Neuron (in vitro differentiated cells): ENCODE data around the gene UBFD1.

Source experiments
- H2AFZ ChIP-seq: one replicate; pipeline ENCODE4 v1.6.1; 2013; ENCODE audit warnings: low read depth, mild to moderate bottlenecking, inconsistent platforms, low read length, moderate library complexity
- H3K27me3 ChIP-seq: one replicate; pipeline ENCODE4 v1.6.1; 2013; ENCODE audit warnings: low read length; ENCODE audit not compliant: insufficient read depth
- H3K36me3 ChIP-seq: one replicate; pipeline ENCODE4 v1.6.1; 2013; ENCODE audit warnings: low read length; ENCODE audit not compliant: insufficient read depth
- H3K4me1 ChIP-seq: one replicate; pipeline ENCODE4 v1.6.1; 2013; ENCODE audit warnings: low read length; ENCODE audit not compliant: insufficient read depth
- H3K4me3 ChIP-seq: 2 replicates; pipeline ENCODE4 v1.5.1; 2013; ENCODE audit warnings: mild to moderate bottlenecking, low read length, moderate library complexity
- H3K9me3 ChIP-seq: one replicate; pipeline ENCODE4 v1.6.1; 2013; ENCODE audit warnings: low read length

UBFD1 gene

DNA sequence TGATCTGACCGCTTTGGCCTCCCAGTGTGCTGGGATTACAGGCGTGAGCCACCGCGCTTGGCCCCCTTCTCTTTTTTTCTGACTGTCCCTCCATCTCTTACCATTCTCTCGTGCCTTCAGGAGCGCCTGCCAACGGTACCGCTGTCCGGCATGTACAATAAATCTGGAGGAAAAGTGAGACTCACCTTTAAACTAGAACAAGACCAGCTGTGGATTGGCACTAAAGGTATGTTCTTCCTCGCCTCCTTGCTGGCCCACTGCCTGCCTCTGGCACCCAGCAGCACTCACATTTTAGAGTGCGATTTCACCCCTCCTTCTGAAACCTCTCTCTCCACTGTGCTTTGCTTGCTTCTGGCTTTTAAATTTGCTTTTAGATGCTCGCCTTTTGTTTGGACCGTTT is 5.0 kb downstream of the UBFD1 start:
- H3K36me3 ChIP-seq: peaks cover 82% of the 10 kb centered on the region
- H3K27me3 ChIP-seq: no peaks in the 10 kb centered on the region
- no peaks in the 10 kb centered on the region for H3K9me3 ChIP-seq
- peaks cover 5% of the 10 kb centered on the region for H3K4me1 ChIP-seq
- no peak overlapping the region for H2AFZ ChIP-seq
- no peak overlapping the region for H3K4me3 ChIP-seq

DNA sequence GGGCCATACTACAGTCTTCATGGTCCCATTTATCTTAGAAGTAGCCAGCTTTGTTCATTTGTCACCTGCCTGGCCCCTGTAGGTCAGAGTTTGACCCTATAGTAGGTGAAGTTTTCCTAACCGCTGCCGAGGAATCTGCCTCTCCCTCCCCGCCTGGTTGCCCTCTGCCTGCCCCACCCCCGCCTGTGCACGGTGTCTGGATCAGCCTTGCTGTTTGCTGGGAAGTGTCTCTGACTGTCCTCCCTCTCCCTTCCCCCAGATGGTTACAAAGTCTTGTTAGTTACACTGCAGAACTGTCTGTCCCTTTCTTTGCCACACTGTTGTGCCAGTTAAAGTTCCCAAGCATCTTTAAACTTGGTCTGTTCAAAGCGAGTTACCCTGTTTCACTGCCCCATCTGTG is 5.7 kb downstream of the UBFD1 start:
- Histone ChIP-seq H2AFZ (no peak overlapping the region), H3K4me3 (no peak overlapping the region), H3K27me3 (no peaks in the 10 kb centered on the region), H3K9me3 (no peaks in the 10 kb centered on the region), H3K4me1 (peaks cover 5% of the 10 kb centered on the region), H3K36me3 (peaks cover 89% of the 10 kb centered on the region)

DNA sequence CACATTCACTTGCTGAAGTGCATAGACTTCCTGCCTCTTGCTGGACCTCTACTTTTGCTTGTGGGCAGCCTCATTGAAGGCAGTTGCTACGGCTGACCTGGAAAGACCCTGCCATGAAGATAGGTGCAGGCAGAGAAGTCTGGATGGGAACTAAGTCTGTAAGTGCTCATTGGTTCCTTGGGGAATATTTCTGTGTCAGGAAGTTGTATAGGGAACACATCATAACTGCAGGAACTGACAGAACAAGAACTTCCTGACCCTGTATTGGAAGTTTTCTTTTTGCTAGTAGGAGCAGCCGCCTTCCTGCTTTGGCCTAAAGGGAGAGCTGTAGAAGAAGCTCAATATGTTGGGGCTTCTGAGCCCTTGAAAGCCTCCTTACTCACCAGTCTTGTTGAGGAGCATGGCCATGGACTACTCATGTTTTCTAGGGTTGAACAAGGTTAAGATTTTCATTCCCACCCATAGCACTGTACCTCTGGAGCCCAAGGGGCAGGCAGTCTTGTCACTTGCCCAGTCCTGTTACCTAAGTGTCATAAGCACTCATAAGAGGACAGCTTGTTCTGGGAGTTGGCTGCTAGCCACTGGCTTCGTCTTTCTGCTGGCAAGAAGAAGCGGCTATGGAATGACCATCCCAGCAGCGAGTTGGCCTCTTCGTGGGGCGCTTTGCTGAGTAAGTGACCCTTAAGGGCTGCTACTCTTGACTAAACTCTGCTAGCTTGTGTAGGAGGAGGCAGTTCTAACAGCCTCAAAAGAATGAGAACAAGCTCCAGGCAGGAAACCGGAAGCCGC is 7.2 kb downstream of the UBFD1 start:
- no peak overlapping the region for H2AFZ ChIP-seq
- no peaks in the 10 kb centered on the region for H3K27me3 ChIP-seq

DNA sequence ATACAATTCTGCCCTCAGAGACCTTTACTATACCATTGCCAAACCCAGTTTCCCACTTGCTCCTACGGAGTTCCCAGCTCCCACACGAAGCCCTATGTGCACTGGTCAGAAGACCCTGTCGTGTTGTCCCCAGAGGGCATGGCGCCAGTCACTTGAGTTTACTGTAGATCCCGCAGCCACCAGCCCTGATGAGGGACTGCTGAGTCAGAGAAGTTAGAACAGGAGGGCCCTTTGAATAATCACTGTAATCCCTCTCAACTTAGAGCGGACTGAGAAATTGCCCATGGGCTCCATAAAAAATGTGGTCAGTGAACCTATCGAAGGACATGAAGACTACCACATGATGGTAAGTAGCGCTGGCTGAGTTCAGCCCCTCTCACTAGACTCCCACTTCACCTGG is 9.2 kb downstream of the UBFD1 start:
- Histone ChIP-seq H3K36me3 (peaks cover 84% of the 10 kb centered on the region), H3K9me3 (no peaks in the 10 kb centered on the region), H2AFZ (no peak overlapping the region), H3K27me3 (no peaks in the 10 kb centered on the region), H3K4me3 (no peak overlapping the region), H3K4me1 (no peaks in the 10 kb centered on the region)

More for the DNA sequence above, 7.2 kb downstream of the UBFD1 start:
- Histone ChIP-seq H3K36me3 (peaks cover 90% of the 10 kb centered on the region), H3K4me1 (no peaks in the 10 kb centered on the region), H3K9me3 (no peaks in the 10 kb centered on the region), H3K4me3 (no peak overlapping the region)

DNA sequence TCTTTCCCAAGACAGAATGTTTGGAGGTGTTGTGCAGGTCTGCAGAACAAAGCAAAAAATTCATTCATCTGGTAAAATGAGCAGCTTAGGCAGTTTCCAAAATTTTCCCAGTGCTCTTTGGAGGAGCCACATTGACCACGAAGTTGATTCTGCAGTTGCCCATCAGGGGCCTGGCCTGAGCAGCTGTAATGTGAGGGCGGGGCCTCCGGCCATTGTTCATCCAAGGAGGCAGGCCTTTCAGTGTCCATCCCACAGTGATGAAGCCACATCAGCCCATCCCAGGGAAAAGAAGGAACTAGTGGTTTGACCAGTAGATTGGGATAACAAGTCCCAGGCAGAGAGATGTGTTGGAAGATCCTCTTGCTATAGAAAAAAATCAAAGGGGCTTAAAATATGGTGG is 10.1 kb downstream of the UBFD1 start:
- Histone ChIP-seq H2AFZ (no peak overlapping the region), H3K36me3 (peaks cover 85% of the 10 kb centered on the region), H3K4me3 (no peak overlapping the region), H3K4me1 (no peaks in the 10 kb centered on the region), H3K9me3 (no peaks in the 10 kb centered on the region), H3K27me3 (no peaks in the 10 kb centered on the region)

DNA sequence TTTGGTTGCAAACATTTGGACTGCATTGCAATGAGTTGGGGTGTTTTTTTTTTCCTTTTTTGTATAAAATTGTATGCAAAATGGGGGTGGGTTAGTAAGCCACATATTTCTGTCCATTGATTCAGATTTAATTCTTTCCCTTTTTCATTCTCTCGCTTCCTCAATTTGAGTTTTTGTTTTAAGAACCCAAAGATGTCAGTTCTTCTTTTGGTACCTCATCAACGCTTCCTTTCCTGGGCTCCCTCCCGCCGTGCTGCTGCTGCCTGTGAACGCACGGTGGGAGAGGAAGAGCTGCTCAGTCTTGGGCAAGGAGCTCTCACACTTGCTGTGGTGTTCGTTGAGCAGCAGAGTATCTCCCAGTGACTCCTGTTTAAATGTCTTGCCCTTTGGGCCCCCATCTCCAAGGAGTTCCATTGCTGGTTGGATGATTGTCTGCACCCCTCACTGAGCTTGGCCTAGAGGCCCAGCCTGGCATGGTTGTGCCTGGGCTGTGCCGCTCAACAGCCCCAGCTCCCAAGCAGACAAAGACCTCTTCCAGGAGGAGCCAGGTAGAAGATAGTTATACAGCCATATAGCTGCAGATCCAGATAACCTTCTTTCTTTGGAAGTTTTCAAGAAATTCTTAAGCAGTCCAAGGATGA is 13.6 kb downstream of the UBFD1 start:
- Histone ChIP-seq H3K4me3 (no peak overlapping the region), H3K4me1 (no peaks in the 10 kb centered on the region), H2AFZ (no peak overlapping the region), H3K36me3 (peaks cover 69% of the 10 kb centered on the region), H3K27me3 (no peaks in the 10 kb centered on the region), H3K9me3 (no peaks in the 10 kb centered on the region)

DNA sequence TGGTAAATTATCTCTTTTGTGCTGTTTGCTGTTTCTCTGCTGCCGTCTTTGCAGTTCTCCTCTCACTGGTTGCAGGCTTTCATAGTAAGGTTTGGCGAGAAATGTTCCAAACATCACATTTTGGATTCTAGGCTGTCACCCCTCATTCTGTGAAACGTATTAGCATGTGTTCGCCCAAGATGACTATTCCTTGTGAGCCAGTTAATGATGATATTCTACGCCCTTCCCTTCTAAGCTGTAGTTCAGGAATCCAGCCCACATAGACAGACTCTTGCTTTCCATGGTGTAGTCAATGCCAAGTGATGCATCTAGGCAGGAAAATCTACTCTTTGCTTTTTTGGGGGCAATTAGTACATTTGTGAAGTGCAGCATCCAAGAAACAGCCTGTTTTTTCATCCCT is 14.4 kb downstream of the UBFD1 start:
- Histone ChIP-seq H3K36me3 (peaks cover 62% of the 10 kb centered on the region), H3K4me3 (no peak overlapping the region), H2AFZ (no peak overlapping the region), H3K27me3 (no peaks in the 10 kb centered on the region), H3K9me3 (no peaks in the 10 kb centered on the region), H3K4me1 (no peaks in the 10 kb centered on the region)

DNA sequence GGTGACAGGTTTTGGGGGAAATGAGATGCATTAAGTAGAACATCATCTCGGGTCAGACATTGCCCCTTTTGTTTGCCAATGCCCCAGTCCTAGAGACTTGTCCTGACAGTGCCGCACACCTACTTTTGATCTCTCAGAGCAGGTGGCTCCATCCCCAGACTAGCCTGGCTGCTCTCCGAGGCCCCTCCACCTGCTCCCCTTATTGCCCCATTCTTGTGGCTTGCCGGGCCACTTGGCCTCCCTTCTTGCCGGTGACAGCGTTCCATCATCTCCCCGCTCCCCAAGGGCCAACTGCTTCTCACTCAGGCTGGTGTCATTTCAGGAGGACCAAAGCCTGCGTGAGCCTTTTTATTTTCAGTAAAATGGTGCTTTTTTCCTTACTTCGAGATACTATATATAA is 14.9 kb downstream of the UBFD1 start:
- Histone ChIP-seq H3K9me3 (no peaks in the 10 kb centered on the region), H3K4me1 (no peaks in the 10 kb centered on the region), H3K36me3 (peaks cover 58% of the 10 kb centered on the region), H3K27me3 (no peaks in the 10 kb centered on the region), H3K4me3 (no peak overlapping the region), H2AFZ (no peak overlapping the region)

DNA sequence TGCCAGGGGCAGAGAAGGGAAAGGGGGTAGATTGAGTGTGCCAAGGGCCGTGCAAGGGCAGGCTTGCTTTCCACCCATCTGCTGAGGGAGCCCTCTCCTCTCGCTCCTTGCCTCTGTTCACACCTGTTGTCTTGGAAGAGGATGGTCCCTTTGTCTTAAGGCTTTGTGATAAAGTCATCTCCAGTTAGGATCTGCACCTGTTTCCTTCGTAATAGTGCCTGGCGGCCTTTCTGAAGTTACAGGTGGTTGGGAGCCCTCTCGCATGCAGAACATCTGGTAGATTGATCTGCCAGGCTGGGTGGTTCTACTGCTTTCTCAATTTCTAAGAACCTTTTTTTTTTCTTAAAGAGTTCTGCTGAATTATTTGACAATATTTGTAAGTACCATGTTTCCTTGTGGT is 16.3 kb downstream of the UBFD1 start:
- Histone ChIP-seq H3K4me3 (no peak overlapping the region), H3K9me3 (no peaks in the 10 kb centered on the region), H2AFZ (no peak overlapping the region), H3K36me3 (peaks cover 53% of the 10 kb centered on the region), H3K4me1 (no peaks in the 10 kb centered on the region), H3K27me3 (no peaks in the 10 kb centered on the region)

DNA sequence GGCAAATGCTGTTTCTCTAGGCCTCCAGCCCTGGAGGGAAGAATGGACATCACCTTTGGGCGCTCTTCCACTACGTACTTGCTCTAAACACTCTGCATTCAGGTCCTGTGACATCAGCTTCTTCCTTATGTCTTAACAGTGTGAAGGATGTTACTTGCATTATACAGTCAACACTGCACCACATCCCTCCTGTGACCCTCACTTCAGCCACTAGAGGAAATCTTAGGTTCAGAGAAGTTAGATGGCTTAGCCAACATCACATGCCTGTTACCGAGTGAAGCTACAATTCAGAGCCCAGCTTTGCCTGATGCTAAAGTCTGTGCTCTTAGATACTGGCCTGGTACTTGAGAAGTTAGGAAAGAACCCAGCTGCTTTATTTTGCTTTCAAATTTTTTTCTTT is 18.3 kb downstream of the UBFD1 start:
- Histone ChIP-seq H2AFZ (no peak overlapping the region), H3K9me3 (no peaks in the 10 kb centered on the region), H3K4me3 (no peak overlapping the region), H3K36me3 (peaks cover 56% of the 10 kb centered on the region), H3K4me1 (no peaks in the 10 kb centered on the region), H3K27me3 (no peaks in the 10 kb centered on the region)

DNA sequence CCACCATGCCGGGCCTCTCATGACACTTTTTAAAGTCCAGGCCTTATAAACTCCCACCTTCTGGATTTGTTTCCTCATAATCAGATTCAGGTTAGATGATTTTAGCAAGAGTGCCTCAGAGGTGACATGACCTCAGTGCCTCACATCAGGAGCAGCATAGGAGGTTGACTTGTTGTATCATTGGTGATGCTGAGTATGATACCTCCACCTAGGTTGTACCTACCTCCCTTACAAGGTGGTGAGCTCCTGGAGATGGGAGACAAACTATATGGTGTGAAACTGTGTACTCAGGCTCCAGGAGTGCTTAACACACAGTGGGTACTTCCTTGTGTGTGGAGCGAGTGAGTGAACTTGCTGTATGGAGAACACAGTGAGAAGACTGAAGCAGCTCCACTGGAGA is 20.0 kb downstream of the UBFD1 start:
- no peak overlapping the region for H2AFZ ChIP-seq
- no peaks in the 10 kb centered on the region for H3K9me3 ChIP-seq
- no peaks in the 10 kb centered on the region for H3K4me1 ChIP-seq
- H3K27me3 ChIP-seq: no peaks in the 10 kb centered on the region
- H3K4me3 ChIP-seq: no peak overlapping the region
- peaks cover 54% of the 10 kb centered on the region for H3K36me3 ChIP-seq

DNA sequence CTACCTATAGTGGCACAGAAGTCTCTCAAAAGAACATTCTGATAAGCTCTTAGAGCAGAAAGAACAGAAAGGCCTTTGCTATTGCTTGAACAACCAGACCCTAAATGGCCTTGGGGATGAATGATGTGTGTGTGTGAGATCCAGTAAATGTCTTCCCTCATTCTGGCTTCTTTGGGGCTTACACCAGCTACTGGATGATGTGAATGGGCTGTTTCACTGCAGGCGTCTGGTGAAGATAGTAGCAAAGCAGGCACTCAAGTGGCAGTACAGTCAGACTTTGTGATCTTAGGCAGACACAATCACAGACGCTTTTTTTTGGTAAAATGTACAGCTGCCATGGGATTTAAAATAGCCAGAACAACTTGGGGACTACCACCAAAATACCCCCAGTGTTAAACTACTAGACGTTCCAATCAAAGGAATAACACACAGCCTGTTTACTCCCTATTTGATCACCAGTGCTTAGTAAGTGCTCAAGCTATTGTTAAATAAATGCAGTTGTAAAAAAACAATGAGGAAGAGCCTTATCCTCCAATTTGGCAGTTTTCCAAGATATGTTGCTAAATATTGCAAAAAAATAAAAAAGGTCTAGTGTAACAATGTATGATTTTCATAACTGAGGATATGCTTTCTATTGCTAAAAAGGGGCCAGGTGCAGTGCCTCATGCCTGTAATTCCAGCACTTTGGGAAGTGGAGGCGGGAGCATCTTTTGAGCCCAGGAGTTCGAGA is 20.7 kb downstream of the UBFD1 start:
- H3K9me3 ChIP-seq: no peaks in the 10 kb centered on the region
- no peak overlapping the region for H2AFZ ChIP-seq
- H3K36me3 ChIP-seq: peaks cover 48% of the 10 kb centered on the region
- no peaks in the 10 kb centered on the region for H3K27me3 ChIP-seq
- H3K4me1 ChIP-seq: no peaks in the 10 kb centered on the region
- H3K4me3 ChIP-seq: no peak overlapping the region

DNA sequence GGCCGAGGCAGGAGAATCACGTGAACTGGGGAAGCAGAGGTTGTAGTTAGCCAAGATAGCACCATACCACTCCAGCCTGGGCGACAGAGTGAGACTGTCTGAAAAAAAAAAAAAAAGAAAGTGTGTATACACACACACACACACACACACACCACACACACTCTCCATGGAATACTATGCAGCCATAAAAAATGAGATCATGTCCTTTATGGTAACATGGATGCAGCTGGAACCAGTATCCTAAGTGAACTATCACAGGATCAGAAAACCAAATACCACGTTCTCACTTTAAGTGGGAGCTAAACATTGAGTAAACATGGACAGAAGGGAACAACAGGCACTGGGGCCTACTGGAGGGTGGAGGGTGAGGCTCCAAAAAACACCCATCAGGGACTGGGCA is 21.8 kb downstream of the UBFD1 start:
- H3K4me1 ChIP-seq: no peaks in the 10 kb centered on the region
- no peaks in the 10 kb centered on the region for H3K9me3 ChIP-seq
- H2AFZ ChIP-seq: no peak overlapping the region
- H3K27me3 ChIP-seq: no peaks in the 10 kb centered on the region
- peaks cover 43% of the 10 kb centered on the region for H3K36me3 ChIP-seq
- H3K4me3 ChIP-seq: no peak overlapping the region
